Osteoblast (primary cell): Measurements from ENCODE around the gene LRMDA. TPM values are rescaled to one million over a fixed set of nuclear protein-coding genes. Genes with fewer than 3 reads are reported as not detected.

ENCODE experiments used
- DNase-seq: peaks from one replicate; pipeline ENCODE4 v3.0.0; 2011; ENCODE audit warnings: low spot score, mixed read lengths; ENCODE audit not compliant: insufficient read length; ENCODE audit errors: missing footprints
- H2AFZ ChIP-seq: 2 replicates; pipeline ENCODE4 v1.6.0; 2011; ENCODE audit warnings: mild to moderate bottlenecking, low read length
- H3K27ac ChIP-seq: 2 replicates; pipeline ENCODE4 v1.5.1; 2011; ENCODE audit warnings: mild to moderate bottlenecking, low read depth, low read length, moderate library complexity
- H3K27me3 ChIP-seq: 2 replicates; pipeline ENCODE4 v1.6.0; 2012; ENCODE audit warnings: mild to moderate bottlenecking, control low read depth, inconsistent platforms, low read length, moderate library complexity; ENCODE audit not compliant: insufficient read depth
- H3K36me3 ChIP-seq: 2 replicates; pipeline ENCODE4 v1.5.1; 2011; ENCODE audit warnings: mild to moderate bottlenecking, low read length, control low read depth, moderate library complexity; ENCODE audit not compliant: insufficient read depth
- H3K4me1 ChIP-seq: 2 replicates; pipeline ENCODE4 v1.5.1; 2011; ENCODE audit warnings: mild to moderate bottlenecking, low read length, control low read depth, moderate library complexity; ENCODE audit not compliant: insufficient read depth
- H3K4me2 ChIP-seq: 2 replicates; pipeline ENCODE4 v1.6.0; 2011; ENCODE audit warnings: mild to moderate bottlenecking, low read length; ENCODE audit not compliant: insufficient read depth
- H3K4me3 ChIP-seq: fragments of 200-600 bp; sonication (generic); 3 replicates; pipeline ENCODE4 v1.5.1; 2012; ENCODE audit warnings: mild to moderate bottlenecking, low read length, inconsistent platforms; ENCODE audit not compliant: insufficient read depth
- H3K79me2 ChIP-seq: 2 replicates; pipeline ENCODE4 v1.6.0; 2012; ENCODE audit warnings: mild to moderate bottlenecking, low read length, control low read depth, inconsistent platforms; ENCODE audit not compliant: insufficient read depth
- H3K9me3 ChIP-seq: 2 replicates; pipeline ENCODE4 v1.5.1; 2011; ENCODE audit warnings: low read depth, low read length, control low read depth
- H4K20me1 ChIP-seq: 2 replicates; pipeline ENCODE4 v1.6.0; 2012; ENCODE audit warnings: mild to moderate bottlenecking, low read length, control low read depth; ENCODE audit not compliant: insufficient read depth
- CTCF ChIP-seq: IDR thresholded peaks from 2 replicates; pipeline ENCODE4 v1.5.1; 2011; ENCODE audit warnings: mild to moderate bottlenecking, low read depth, low read length, moderate library complexity; ENCODE audit errors: extremely low read depth
- total RNA-seq: library from RNA; depleted of rRNA; stranded (reverse); fragments of >200 nt; gene quantifications from 2 replicates; pipeline ENCODE4 v1.2.3, GENCODE V29; 2012

LRMDA gene
- total RNA-seq, 1 donor: 18.5 TPM

DNA sequence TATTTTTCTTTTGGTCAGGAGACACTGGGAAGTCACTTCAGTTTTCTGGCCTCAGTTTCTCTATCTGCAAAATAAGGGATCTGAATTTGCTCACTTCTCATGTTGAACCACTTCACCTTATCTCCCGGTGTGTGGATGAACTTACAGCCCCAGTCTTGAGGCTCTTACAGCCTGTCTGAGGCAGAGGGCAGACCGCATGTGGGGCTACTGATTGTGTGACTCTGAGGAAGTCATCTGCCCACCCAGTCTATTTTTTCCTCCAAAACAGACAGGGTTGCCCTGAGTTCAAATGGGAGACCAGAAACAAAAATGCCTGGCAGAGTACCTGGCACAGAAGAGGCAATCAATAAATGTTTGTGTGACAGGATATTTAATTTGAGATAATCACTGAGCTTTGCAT is 78.3 kb downstream of the LRMDA start:
- H3K9me3 ChIP-seq: no peaks in the 10 kb centered on the region
- TF ChIP-seq CTCF: no peak
- no peak overlapping the region for H3K4me2 ChIP-seq
- no peaks in the 10 kb centered on the region for H3K79me2 ChIP-seq
- peaks cover 10% of the 10 kb centered on the region for H3K27me3 ChIP-seq
- H2AFZ ChIP-seq: no peak overlapping the region
- H4K20me1 ChIP-seq: no peaks in the 10 kb centered on the region
- peaks cover 22% of the 10 kb centered on the region for H3K4me1 ChIP-seq
- H3K36me3 ChIP-seq: no peaks in the 10 kb centered on the region
- DNase-seq: no peak
- H3K4me3 ChIP-seq: no peak overlapping the region
- no peak overlapping the region for H3K27ac ChIP-seq

DNA sequence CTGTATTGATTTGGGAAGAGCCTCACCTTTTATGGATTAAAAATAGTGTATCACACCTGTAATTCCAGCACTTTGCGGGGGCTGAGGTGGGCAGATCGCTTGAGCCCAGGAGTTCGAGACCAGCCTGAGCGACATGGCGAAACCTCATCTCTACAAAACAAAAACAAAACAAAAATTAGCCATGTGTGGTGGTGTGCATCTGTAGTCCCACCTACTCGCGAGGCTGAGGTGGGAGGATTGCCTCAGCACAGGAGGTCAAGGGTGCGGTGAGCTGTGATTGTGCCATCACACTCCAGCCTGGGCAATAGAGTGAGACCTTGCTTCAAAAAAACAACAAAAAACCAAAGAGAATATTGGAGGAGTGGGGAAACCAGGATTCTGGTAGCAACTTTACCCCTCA is 79.6 kb downstream of the LRMDA start:
- Histone ChIP-seq H3K9me3 (no peaks in the 10 kb centered on the region), H3K79me2 (no peaks in the 10 kb centered on the region), H3K4me1 (peaks cover 22% of the 10 kb centered on the region), H3K36me3 (no peaks in the 10 kb centered on the region), H3K4me2 (no peak overlapping the region), H3K4me3 (no peak overlapping the region), H2AFZ (no peak overlapping the region), H3K27ac (no peak overlapping the region), H3K27me3 (peaks cover 10% of the 10 kb centered on the region), H4K20me1 (no peaks in the 10 kb centered on the region)
- TF ChIP-seq CTCF: no peak
- no peak for DNase-seq

GRCh38 chr10:75512203-75512933 is 80.9 kb downstream of the LRMDA start:
- H3K4me2 ChIP-seq: peak overlapping the region; percentile 20
- H3K9me3 ChIP-seq: no peaks in the 10 kb centered on the region
- H3K4me3 ChIP-seq: no peak overlapping the region
- no peaks in the 10 kb centered on the region for H3K36me3 ChIP-seq
- H3K27ac ChIP-seq: no peak overlapping the region
- TF ChIP-seq CTCF: no peak
- H3K79me2 ChIP-seq: no peaks in the 10 kb centered on the region
- peaks cover 22% of the 10 kb centered on the region for H3K4me1 ChIP-seq
- no peaks in the 10 kb centered on the region for H4K20me1 ChIP-seq
- no peak for DNase-seq
- no peak overlapping the region for H2AFZ ChIP-seq
- peaks cover 10% of the 10 kb centered on the region for H3K27me3 ChIP-seq

DNA sequence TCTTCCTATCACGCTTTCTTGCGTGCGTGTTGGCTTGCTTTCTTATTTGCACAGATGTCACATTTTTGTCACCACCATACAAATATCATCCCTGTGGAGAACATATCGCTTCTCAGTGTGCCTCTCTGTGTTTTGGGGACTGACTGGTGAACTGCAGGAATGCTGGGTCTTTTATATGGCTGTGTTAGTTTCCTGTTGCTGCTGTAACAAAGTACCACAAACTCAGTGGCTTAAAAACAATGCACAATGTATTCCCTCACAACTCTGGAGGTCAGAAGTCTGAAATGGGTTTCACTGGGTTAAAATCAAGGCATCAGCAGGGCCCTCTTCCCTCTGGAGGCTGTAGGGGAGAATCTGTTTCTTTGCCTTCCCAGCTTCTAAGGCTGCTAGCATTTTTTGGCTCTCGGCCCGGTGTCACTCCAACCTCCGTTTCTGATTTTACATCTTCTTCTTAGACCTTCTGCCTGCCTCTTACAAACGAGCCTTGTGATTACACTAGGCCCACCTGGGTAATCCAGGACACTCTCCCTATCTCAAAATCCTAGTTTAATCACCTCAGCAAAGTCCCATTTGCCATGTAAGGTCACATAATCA is 82.0 kb downstream of the LRMDA start:
- no peak for TF ChIP-seq CTCF
- Histone ChIP-seq H3K9me3 (no peaks in the 10 kb centered on the region), H3K27ac (no peak overlapping the region), H3K36me3 (no peaks in the 10 kb centered on the region), H2AFZ (no peak overlapping the region), H3K4me2 (no peak overlapping the region), H3K79me2 (no peaks in the 10 kb centered on the region), H4K20me1 (no peaks in the 10 kb centered on the region), H3K4me1 (peaks cover 14% of the 10 kb centered on the region), H3K4me3 (no peak overlapping the region), H3K27me3 (peaks cover 10% of the 10 kb centered on the region)
- no peak for DNase-seq
